ENCODE results near the gene ACAN.

GRCh38 chr15:88920186-88920891 lies 117.1 kb downstream of the ACAN start:
- no peak for TF ChIP-seq CTCF (conservative IDR thresholded peaks at IDR 0.05 in 1 of 2, IDR thresholded peaks at IDR 0.05 in 1 of 2; ENCODE audit: extremely low read depth in 1 of 2, insufficient read depth in 1 of 2, low read depth in 1 of 2, low read length in 2 of 2)
- TF ChIP-seq EZH2 (IDR thresholded peaks at IDR 0.05; ENCODE audit: borderline replicate concordance, low read length): no peak
